A673 (cell line): Measurements from ENCODE around the gene ADAM12. TPM values are rescaled to one million over a fixed set of nuclear protein-coding genes. Genes with fewer than 3 reads are reported as not detected.

Source experiments
- BruUV-seq: library from RNA; stranded (reverse); fragments of 400-500 nt; replicated peaks from 2 replicates; lab custom pipeline; 2021; lab: Mats Ljungman, UMichigan
- CTCF ChIA-PET: fragments of 300-600 bp; sonication (Branson Sonifier 250); formaldehyde crosslinking; loops from one replicate; lab custom pipeline; 2022; ENCODE audit warnings: antibody characterized with exemption; lab: Charles Lee
- POLR2A ChIA-PET: fragments of 300-600 bp; sonication (Branson Sonifier 250); formaldehyde crosslinking; loops from one replicate; lab custom pipeline; 2022; ENCODE audit warnings: antibody characterized with exemption; ENCODE audit not compliant: low non-redundant PET; lab: Charles Lee
- DNase-seq: peaks from one replicate; pipeline ENCODE4 v3.0.0-alpha.2; 2015; ENCODE audit warnings: low spot score
- H3K27ac ChIP-seq: fragments of 200-600 bp; sonication (generic); 2 replicates; pipeline ENCODE4 v1.5.1; 2016; ENCODE audit warnings: mixed run types, low read depth, mild to moderate bottlenecking, mixed read lengths, antibody characterized with exemption, low read length; ENCODE audit not compliant: poor library complexity, severe bottlenecking
- H3K27me3 ChIP-seq: fragments of 200-600 bp; sonication (generic); replicated peaks from 2 replicates; pipeline ENCODE4 v1.6.1; 2017; ENCODE audit warnings: mixed run types, low read depth, mild to moderate bottlenecking, mixed read lengths, antibody characterized with exemption, low read length; ENCODE audit not compliant: insufficient read depth, poor library complexity
- H3K36me3 ChIP-seq: fragments of 200-600 bp; sonication (generic); 2 replicates; pipeline ENCODE4 v1.6.1; 2016; ENCODE audit warnings: mixed run types, mild to moderate bottlenecking, mixed read lengths, antibody characterized with exemption, low read length; ENCODE audit not compliant: insufficient read depth, poor library complexity, severe bottlenecking
- H3K4me1 ChIP-seq: fragments of 200-600 bp; sonication (generic); 2 replicates; pipeline ENCODE4 v1.6.1; 2017; ENCODE audit warnings: mixed run types, mild to moderate bottlenecking, mixed read lengths, antibody characterized with exemption, low read length; ENCODE audit not compliant: insufficient read depth, poor library complexity, severe bottlenecking
- H3K4me3 ChIP-seq: fragments of 200-600 bp; sonication (generic); 2 replicates; pipeline ENCODE4 v1.5.1; 2016; ENCODE audit warnings: low read depth, mixed run types, mild to moderate bottlenecking, mixed read lengths, low read length; ENCODE audit not compliant: poor library complexity, severe bottlenecking
- H3K9me3 ChIP-seq: fragments of 200-600 bp; sonication (generic); 2 replicates; pipeline ENCODE4 v1.6.1; 2016; ENCODE audit warnings: mixed run types, low read depth, mild to moderate bottlenecking, mixed read lengths, antibody characterized with exemption, low read length; ENCODE audit not compliant: poor library complexity, severe bottlenecking
- CTCF ChIP-seq: fragments of 300-800, 200-600 bp; sonication (generic); conservative IDR thresholded peaks from 2 replicates; pipeline ENCODE4 v1.5.1; 2017; ENCODE audit warnings: low read depth, mild to moderate bottlenecking, antibody characterized with exemption, low read length, moderate library complexity, mixed read lengths
- EZH2 ChIP-seq: fragments of 200-600 bp; sonication (generic); IDR thresholded peaks from 2 replicates; pipeline ENCODE4 v1.6.1; 2017; ENCODE audit warnings: borderline replicate concordance, low read depth, mild to moderate bottlenecking, mixed read lengths, antibody characterized with exemption, low read length; ENCODE audit not compliant: poor library complexity, severe bottlenecking
- intact Hi-C: fragments of 100-400 bp; cut with micrococcal nuclease; formaldehyde crosslinking; loops from one replicate; pipeline ENCODE4 v1.10.0; 2022; ENCODE audit not compliant: unreplicated experiment
- total RNA-seq: library from RNA; stranded (reverse); gene quantifications from 2 replicates; pipeline ENCODE4 v1.2.3, GENCODE V29; 2021

ADAM12 gene
- total RNA-seq, 1 experiment from 2014 or later: 0.17 TPM

GRCh38 chr10:126372396-126372795, 15.9 kb downstream of the ADAM12 start:
- no peaks in the 10 kb centered on the region for H3K4me1 ChIP-seq
- no peak for DNase-seq
- no TSS peak for BruUV-seq
- peaks cover 3% of the 10 kb centered on the region for H3K27me3 ChIP-seq
- CTCF ChIA-PET: no interaction called here
- H3K27ac ChIP-seq: no peak overlapping the region
- no peaks in the 10 kb centered on the region for H3K36me3 ChIP-seq
- no peaks in the 10 kb centered on the region for H3K9me3 ChIP-seq
- TF ChIP-seq CTCF (no peak), EZH2 (no peak)
- no peak overlapping the region for H3K4me3 ChIP-seq
- POLR2A ChIA-PET: interaction anchor here (0.5 kb wide), 1 partner anchor 1847 kb away, joined by 9 read pairs; no protein-coding TSS in a partner anchor
- intact Hi-C loops: no loop called here

GRCh38 chr10:126369125-126369710, 19.1 kb downstream of the ADAM12 start:
- CTCF ChIA-PET: no interaction called here
- DNase-seq: no peak
- BruUV-seq: no TSS peak
- no peak for TF ChIP-seq EZH2
- Histone ChIP-seq H3K27me3 (no peaks in the 10 kb centered on the region), H3K27ac (no peak overlapping the region), H3K9me3 (no peaks in the 10 kb centered on the region), H3K4me3 (no peak overlapping the region), H3K4me1 (no peaks in the 10 kb centered on the region), H3K36me3 (no peaks in the 10 kb centered on the region)
- POLR2A ChIA-PET: interaction anchor here (0.6 kb wide), 2 partner anchors 343 to 356 kb away, joined by 3 to 4 read pairs; no protein-coding TSS in a partner anchor
- intact Hi-C loops: no loop called here

GRCh38 chr10:126357169-126357568, 31.1 kb downstream of the ADAM12 start:
- CTCF ChIA-PET: no interaction called here
- H3K4me3 ChIP-seq: no peak overlapping the region
- no peak for DNase-seq
- TF ChIP-seq CTCF: no peak
- TF ChIP-seq EZH2: no peak
- no peaks in the 10 kb centered on the region for H3K9me3 ChIP-seq
- no peak overlapping the region for H3K27ac ChIP-seq
- BruUV-seq: no TSS peak
- no peaks in the 10 kb centered on the region for H3K27me3 ChIP-seq
- POLR2A ChIA-PET: no interaction called here
- H3K4me1 ChIP-seq: no peaks in the 10 kb centered on the region
- intact Hi-C loops: no loop called here
- no peaks in the 10 kb centered on the region for H3K36me3 ChIP-seq

GRCh38 chr10:126353666-126354065, 34.6 kb downstream of the ADAM12 start:
- no peaks in the 10 kb centered on the region for H3K9me3 ChIP-seq
- no TSS peak for BruUV-seq
- TF ChIP-seq EZH2 (no peak), CTCF (no peak)
- H3K4me3 ChIP-seq: no peak overlapping the region
- H3K27ac ChIP-seq: no peak overlapping the region
- no peak for DNase-seq
- ChIA-PET CTCF (no interaction called here), POLR2A (no interaction called here)
- intact Hi-C loops: no loop called here
- H3K4me1 ChIP-seq: no peaks in the 10 kb centered on the region
- H3K27me3 ChIP-seq: no peaks in the 10 kb centered on the region
- no peaks in the 10 kb centered on the region for H3K36me3 ChIP-seq
